Measurements from ENCODE around the gene REXO1.
"Not testable (repeated sequence)": the region's sequence is repeated elsewhere in the genome, so short reads cannot be mapped to it uniquely, and the experiment has no call there.

The REXO1 gene

DNA sequence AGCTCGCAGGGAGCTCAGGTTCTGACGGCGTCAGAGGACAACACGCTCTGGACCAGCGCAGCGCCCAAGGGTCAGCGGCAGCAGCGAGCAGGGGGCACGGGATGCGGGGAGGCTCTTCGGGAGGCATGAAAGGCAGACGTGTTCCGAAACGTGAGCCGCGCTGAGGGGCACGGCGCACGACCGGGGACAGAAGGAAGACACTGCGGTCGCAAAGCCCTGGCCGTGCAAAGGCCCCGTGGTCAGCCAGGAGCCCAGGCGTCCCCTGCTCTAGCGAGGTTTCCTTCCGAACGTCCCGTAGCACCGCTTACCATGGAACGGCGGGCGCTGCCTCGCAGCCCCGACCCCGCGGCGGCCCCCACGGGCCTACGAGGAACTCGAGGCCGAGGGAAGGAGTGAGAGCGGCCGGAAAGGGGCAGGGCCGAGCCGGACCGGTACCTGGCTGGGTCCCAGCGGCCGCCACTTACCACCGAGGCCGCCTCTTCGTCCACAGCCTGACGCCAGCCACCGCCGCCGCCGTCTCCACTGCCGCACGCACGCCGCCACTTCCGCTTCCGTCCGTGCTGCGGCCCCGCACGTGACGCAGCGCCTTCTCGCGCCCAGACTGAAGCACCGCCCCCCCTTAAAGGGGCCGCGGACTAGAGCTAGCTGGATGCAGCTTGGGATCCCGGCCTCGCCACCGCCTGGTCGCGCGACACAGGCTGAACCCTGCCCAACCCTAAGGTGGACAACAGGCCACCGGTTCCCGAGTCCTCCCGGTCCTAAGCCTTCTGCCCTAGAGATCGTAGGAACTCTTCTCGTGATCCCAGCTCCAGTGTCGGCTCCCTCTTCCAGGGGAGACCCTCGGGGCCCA lies 27.6 kb upstream of the REXO1 start:
- Histone ChIP-seq H3K4me3 (peak overlapping the region; percentile 81 to 99 (median 93)), H4K20me1 (peaks cover 34 to 62% (median 54%) of the 10 kb centered on the region in 11 experiments; a peak in 21 of 22 replicates), H3K9me3 (replicated peaks in 1 of 11) (no peaks in the 10 kb centered on the region), H3K27me3 (no peaks in the 10 kb centered on the region), H3K36me3 (peaks cover 26 to 44% (median 38%) of the 10 kb centered on the region in 11 experiments), H3K9ac (peak overlapping the region; percentile 89 to 98 (median 94)), H3K27ac (peak overlapping the region; percentile 84 to 97 (median 93)), H3K4me2 (peak overlapping the region; percentile 87 to 99 (median 97)), H3K4me1 (peaks cover 38 to 51% (median 45%) of the 10 kb centered on the region in 10 experiments)
- TF ChIP-seq Cebpa-rat (IDR thresholded peaks at IDR 0.05), result no peak

DNA sequence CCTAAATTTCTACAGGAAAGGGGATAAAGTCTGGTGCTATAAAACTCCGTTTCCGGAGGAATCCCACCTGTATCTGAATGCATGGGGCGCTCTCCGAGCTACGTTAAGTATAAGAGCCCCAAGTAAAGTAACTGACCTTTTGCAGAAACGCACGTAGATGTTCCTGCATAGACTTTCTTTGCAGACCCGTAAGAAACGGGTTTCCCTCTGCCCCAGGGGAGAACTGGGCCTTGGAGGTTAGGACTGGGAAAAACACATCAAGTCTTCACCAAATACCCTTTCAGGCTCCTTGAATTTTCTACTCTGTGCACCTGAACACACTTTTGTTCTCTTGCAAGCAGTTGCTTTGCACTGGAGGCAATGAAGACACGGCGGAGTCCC lies 27.0 kb upstream of the REXO1 start:
- H3K4me1 ChIP-seq, result peaks cover 37 to 51% (median 45%) of the 10 kb centered on the region in 10 experiments
- H3K4me2 ChIP-seq, result peak overlapping the region; percentile 87 to 99 (median 96)
- H3K4me3 ChIP-seq, result peak overlapping the region; percentile 81 to 99 (median 93)
- H3K27ac ChIP-seq, result peak overlapping the region; percentile 84 to 97 (median 93)
- not testable (repeated sequence) for H3K27me3 ChIP-seq; H3K9me3 ChIP-seq (replicated peaks in 1 of 11)
- H3K9ac ChIP-seq, result peak overlapping the region; percentile 89 to 98 (median 94)
- H3K36me3 ChIP-seq, result peaks cover 31 to 44% (median 39%) of the 10 kb centered on the region in 11 experiments
- H4K20me1 ChIP-seq, result peaks cover 28 to 62% (median 52%) of the 10 kb centered on the region in 11 experiments; a peak in 21 of 22 replicates

DNA sequence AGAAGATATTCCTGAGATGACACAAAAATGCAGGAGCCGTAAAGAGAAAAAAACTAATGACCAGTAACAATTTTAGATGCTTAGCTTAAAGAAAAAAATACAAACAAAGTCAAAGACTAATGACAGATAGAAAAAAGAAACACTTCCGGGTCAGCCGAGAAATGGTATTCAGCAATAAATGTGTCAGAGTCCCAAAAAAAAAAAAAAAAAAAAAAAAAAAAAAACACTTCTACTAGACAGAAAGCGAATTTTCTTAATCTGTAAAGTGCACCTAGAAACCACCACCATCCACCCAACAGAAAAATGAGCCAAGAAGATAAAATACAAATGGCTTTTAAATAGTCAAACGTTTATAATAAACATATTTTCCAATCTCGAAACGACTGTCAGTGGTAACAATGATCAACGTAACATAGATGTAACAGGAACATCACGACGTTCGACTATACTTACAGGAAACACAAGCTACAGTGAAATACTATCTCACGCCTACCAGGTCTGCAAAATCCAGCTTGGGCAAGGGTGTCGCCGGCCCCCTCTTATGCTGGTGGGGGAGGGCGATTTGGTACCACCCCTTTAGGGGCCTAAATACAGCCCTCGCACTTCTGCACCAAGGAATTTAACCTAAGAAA lies 26.4 kb upstream of the REXO1 start:
- TF ChIP-seq Cebpa-rat (IDR thresholded peaks at IDR 0.05), result no peak
- Histone ChIP-seq H4K20me1 (peaks cover 25 to 60% (median 50%) of the 10 kb centered on the region in 11 experiments; a peak in 21 of 22 replicates), H3K36me3 (peaks cover 28 to 44% (median 39%) of the 10 kb centered on the region in 11 experiments), H3K27ac (peak overlapping the region in 10 of 11 experiments; percentile 84 to 97 (median 92); a peak in 17 of 22 replicates), H3K9ac (peak overlapping the region; percentile 89 to 98 (median 94)), H3K27me3 (no peaks in the 10 kb centered on the region), H3K4me3 (peak overlapping the region; percentile 81 to 99 (median 93)), H3K4me1 (peaks cover 35 to 53% (median 47%) of the 10 kb centered on the region in 10 experiments), H3K9me3 (replicated peaks in 1 of 11) (no peaks in the 10 kb centered on the region), H3K4me2 (peak overlapping the region; percentile 87 to 99 (median 96))

DNA sequence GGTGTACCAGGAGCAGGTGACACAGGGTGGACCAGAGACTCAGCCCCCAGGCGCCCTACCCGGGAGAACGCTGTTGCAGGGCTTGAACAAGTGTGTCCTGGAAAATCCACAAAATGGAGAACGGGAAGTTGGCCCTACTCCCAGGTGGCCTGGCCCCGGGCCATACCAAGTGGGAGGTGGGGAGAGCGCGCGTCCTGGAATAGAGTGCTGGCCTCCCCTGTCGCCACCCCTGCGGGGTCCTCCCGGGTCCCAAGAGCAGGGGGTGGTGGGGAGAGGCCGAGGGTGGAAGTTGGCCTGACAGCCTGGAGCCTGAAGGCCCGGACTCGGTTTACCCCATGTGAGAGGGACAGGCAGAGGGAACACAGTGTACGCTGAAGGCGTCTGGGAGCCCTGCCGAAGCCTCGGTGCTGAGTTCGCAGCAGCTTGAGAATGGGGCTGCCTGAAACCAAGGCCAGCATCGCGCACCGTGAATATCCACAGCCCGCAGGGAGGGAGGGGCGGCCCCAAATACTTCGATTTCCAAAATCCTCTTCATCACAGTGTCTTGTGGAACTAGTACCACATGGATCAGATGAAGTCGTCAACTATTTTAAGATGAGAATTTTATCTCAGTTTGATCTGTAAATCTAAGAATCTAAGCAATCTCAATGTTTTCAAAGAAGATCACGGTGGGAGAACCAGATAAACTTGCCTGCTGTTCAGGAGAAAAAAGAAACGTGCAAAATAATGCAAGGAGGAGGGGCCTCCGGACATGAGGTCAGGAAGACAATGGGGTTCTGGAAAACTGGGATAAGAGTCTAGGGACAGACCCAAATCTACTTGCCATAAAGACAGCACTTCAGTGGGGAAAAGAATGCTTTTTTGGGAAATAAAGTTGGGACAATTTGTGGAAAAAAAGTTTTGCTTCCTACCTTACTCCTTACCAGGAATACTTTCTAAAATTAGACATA lies 25.5 kb upstream of the REXO1 start:
- Histone ChIP-seq H3K4me2 (peak overlapping the region; percentile 87 to 99 (median 96)), H3K9ac (peak overlapping the region; percentile 89 to 98 (median 94)), H4K20me1 (peaks cover 25 to 66% (median 54%) of the 10 kb centered on the region in 11 experiments; a peak in 21 of 22 replicates), H3K9me3 (replicated peaks in 1 of 11) (no peaks in the 10 kb centered on the region), H3K4me3 (peak overlapping the region; percentile 81 to 99 (median 93); a peak in 19 of 20 replicates), H3K36me3 (peaks cover 28 to 52% (median 39%) of the 10 kb centered on the region in 11 experiments), H3K27me3 (no peaks in the 10 kb centered on the region), H3K4me1 (peaks cover 43 to 62% (median 55%) of the 10 kb centered on the region in 10 experiments), H3K27ac (peak overlapping the region in 10 of 11 experiments; percentile 4 to 97 (median 89); a peak in 15 of 22 replicates)
- TF ChIP-seq Cebpa-rat (IDR thresholded peaks at IDR 0.05), result no peak

DNA sequence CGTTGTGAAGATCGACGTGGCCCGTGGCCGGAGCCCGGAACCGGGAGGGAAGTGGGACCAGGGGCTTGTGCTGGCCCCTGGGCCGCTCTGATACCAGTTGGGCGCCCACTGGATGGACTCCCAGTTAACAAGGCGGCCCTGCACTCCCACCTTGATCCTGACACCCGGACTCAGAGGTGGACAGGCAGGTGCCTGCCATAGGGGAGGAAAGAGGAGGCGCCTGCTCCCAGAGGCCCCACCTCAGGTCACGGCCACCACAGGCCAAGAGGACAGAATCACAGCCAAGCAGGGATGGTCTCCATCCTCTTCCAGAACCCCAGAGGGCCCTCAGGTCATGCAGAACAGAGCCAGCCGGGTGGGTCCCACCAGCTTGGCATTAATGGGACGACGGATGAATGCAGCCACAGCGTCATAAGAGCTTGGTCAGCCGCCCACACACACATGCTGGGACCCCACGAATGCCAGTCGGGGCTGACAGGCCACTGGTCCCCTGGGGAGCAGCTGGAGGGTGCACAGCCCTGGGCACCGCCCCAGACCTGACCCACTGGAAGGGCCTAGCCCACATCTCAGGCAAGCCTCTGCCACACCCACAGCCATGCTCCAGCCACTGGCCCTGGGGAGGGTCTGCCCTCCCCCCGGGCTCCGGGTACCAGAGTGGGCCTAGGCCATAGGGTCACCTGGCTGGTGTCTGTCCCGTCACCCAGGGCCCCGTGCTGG lies 24.7 kb upstream of the REXO1 start:
- Histone ChIP-seq H4K20me1 (peaks cover 25 to 66% (median 54%) of the 10 kb centered on the region in 11 experiments; a peak in 21 of 22 replicates), H3K27me3 (no peaks in the 10 kb centered on the region), H3K27ac (peak overlapping the region in 7 of 11 experiments; percentile 4 to 97 (median 42); a peak in 12 of 22 replicates), H3K9ac (peak overlapping the region; percentile 25 to 98 (median 94); a peak in 20 of 22 replicates), H3K4me1 (peaks cover 44 to 63% (median 55%) of the 10 kb centered on the region in 10 experiments), H3K4me2 (peak overlapping the region; percentile 87 to 99 (median 96)), H3K36me3 (peaks cover 28 to 52% (median 39%) of the 10 kb centered on the region in 11 experiments), H3K9me3 (replicated peaks in 1 of 11) (no peaks in the 10 kb centered on the region), H3K4me3 (peak overlapping the region in 3 of 10 experiments; percentile 93 to 97 (median 93); a peak in 3 of 20 replicates)
- TF ChIP-seq Cebpa-rat (IDR thresholded peaks at IDR 0.05), result no peak

DNA sequence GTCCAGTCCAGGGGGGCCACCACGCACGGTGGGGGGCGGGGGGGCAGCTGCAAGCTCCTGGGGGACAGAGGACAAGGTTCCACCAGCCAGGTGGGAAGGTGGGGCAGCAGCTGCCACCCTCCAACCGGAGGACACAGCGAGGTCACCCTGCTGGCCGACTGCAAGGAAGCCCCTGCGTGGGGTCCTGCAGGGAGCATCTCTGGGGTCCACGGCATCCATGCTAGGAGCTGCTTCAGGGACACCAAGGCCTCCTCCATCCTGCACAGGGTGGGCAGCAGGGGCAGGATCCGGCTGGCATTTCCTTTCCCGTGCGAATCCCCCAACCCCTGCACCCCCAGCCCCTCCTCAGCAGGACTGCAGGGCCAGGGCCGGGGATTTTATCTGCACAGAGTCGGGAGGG lies 23.3 kb upstream of the REXO1 start:
- no peaks in the 10 kb centered on the region for H3K27me3 ChIP-seq
- H4K20me1 ChIP-seq, result peaks cover 25 to 72% (median 54%) of the 10 kb centered on the region in 11 experiments; a peak in 21 of 22 replicates
- no peak overlapping the region for H3K27ac ChIP-seq
- no peak overlapping the region for H3K9ac ChIP-seq
- peaks cover 28 to 59% (median 39%) of the 10 kb centered on the region in 11 experiments for H3K36me3 ChIP-seq
- TF ChIP-seq Cebpa-rat (IDR thresholded peaks at IDR 0.05), result no peak
- no peak overlapping the region for H3K4me3 ChIP-seq
- peaks cover 42 to 61% (median 52%) of the 10 kb centered on the region in 10 experiments for H3K4me1 ChIP-seq
- H3K4me2 ChIP-seq, result no peak overlapping the region
- H3K9me3 ChIP-seq (replicated peaks in 1 of 11), result no peaks in the 10 kb centered on the region

DNA sequence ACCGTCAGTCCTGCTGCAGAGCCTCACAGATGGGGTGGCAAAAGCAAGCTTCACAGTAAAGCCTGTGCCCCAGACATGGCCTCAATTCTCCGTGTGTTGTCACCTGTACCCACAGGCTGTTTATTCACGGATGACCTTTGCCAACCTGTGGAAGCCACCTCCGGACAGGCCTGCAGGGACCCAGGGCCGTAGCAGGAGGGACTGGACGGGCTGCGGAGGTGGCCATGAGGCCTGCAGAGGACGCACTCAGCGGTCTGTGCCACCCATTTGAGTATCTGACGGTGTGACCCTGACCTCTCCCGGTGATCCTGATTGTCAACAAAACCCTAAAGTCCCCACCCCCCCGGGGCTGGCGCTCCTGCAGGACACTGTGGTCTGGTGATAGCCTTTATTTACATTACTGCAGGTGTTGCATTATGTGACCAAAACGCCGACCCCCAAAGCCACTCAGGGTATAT lies 22.9 kb upstream of the REXO1 start:
- Histone ChIP-seq H3K4me1 (peaks cover 38 to 56% (median 48%) of the 10 kb centered on the region in 10 experiments), H3K9ac (peak overlapping the region in 5 of 11 experiments; percentile 2 to 45 (median 21); a peak in 2 of 22 replicates), H3K4me2 (peak overlapping the region in 3 of 11 experiments; percentile 5 to 29 (median 28); a peak in 3 of 22 replicates), H3K27me3 (no peaks in the 10 kb centered on the region), H3K4me3 (no peak overlapping the region), H3K36me3 (peaks cover 28 to 59% (median 39%) of the 10 kb centered on the region in 11 experiments), H3K27ac (no peak overlapping the region), H4K20me1 (peaks cover 25 to 72% (median 54%) of the 10 kb centered on the region in 11 experiments; a peak in 21 of 22 replicates), H3K9me3 (replicated peaks in 1 of 11) (no peaks in the 10 kb centered on the region)
- no peak for TF ChIP-seq Cebpa-rat (IDR thresholded peaks at IDR 0.05)
